GM12873 (cell line): Measurements from ENCODE around the gene AIPL1.

Experiments
- TF ChIP-seq, protein P1 (sequence below): IDR thresholded peaks from 2 replicates; pipeline ENCODE4 v1.5.1; 2012; ENCODE audit warnings: low read depth, mild to moderate bottlenecking, moderate library complexity, low read length, control low read depth; ENCODE audit not compliant: insufficient read depth; ENCODE audit errors: missing control alignments

The AIPL1 gene

GRCh38 chr17:6387442-6387841 lies 47.5 kb downstream of the AIPL1 start:
- TF ChIP-seq, protein P1, sequence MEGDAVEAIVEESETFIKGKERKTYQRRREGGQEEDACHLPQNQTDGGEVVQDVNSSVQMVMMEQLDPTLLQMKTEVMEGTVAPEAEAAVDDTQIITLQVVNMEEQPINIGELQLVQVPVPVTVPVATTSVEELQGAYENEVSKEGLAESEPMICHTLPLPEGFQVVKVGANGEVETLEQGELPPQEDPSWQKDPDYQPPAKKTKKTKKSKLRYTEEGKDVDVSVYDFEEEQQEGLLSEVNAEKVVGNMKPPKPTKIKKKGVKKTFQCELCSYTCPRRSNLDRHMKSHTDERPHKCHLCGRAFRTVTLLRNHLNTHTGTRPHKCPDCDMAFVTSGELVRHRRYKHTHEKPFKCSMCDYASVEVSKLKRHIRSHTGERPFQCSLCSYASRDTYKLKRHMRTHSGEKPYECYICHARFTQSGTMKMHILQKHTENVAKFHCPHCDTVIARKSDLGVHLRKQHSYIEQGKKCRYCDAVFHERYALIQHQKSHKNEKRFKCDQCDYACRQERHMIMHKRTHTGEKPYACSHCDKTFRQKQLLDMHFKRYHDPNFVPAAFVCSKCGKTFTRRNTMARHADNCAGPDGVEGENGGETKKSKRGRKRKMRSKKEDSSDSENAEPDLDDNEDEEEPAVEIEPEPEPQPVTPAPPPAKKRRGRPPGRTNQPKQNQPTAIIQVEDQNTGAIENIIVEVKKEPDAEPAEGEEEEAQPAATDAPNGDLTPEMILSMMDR: no peak

- TF ChIP-seq, protein P1: no peak
Measured at GRCh38 chr17:6386041-6386630, 48.8 kb downstream of the AIPL1 start.

DNA sequence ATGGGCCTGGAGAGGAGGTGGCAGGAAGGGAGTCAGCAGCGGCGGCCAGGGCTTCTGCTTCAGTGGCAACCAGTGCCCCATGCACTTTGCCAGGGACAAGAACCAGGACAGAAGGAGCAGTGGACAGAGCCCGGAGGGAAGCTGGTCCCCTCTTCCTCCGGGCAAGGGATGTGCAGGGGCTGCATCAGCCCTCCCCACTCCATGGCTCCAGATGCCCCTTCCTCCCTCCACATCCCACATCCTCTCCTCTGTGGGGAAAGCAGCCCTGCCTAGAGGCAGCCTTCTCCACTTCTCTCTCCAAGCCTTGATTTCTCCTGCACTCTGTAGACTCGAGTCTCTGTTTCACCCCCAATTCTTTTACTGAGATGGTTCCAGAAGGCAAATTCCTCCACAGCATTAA lies 50.4 kb downstream of the AIPL1 start:
- TF ChIP-seq, protein P1: no peak

GRCh38 chr17:6381526-6382465 lies 53.1 kb downstream of the AIPL1 start:
- TF ChIP-seq, protein P1: no peak

- TF ChIP-seq, protein P1: no peak
Measured at GRCh38 chr17:6380915-6381438, 53.9 kb downstream of the AIPL1 start.

GRCh38 chr17:6377906-6378305 lies 57.0 kb downstream of the AIPL1 start:
- TF ChIP-seq, protein P1: no peak

GRCh38 chr17:6376931-6377361 lies 58.0 kb downstream of the AIPL1 start:
- TF ChIP-seq, protein P1: no peak
